Activated naive CD4-positive, alpha-beta T cell treated with Interleukin-2 at 50 U/mL for 16 hours (primary cell): ENCODE results near the gene TK2.

Source experiments
- DNase-seq: peaks from one replicate; pipeline ENCODE4 v3.0.0-alpha.2; 2020

TK2 gene

DNA sequence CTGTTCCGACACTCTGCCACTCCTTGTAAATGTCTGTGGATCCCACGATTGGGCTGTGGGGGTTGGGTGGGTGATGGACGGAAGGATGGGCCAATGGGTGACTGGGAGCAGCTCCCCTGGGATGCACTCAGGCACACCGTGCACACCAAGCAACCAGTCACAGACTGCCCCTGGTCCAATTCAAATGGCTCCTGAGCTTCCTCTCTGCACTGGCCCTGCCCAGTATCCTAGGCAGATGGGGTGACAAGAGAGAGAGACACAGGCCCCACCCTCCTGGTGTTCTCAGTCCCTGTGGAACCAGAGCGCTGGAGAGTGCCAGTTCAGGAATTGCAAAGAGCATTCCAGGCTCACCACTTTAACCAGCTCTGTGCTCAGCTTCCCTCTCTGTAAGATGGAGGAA lies 90.0 kb downstream of the TK2 start:
- DNase-seq: no peak

DNA sequence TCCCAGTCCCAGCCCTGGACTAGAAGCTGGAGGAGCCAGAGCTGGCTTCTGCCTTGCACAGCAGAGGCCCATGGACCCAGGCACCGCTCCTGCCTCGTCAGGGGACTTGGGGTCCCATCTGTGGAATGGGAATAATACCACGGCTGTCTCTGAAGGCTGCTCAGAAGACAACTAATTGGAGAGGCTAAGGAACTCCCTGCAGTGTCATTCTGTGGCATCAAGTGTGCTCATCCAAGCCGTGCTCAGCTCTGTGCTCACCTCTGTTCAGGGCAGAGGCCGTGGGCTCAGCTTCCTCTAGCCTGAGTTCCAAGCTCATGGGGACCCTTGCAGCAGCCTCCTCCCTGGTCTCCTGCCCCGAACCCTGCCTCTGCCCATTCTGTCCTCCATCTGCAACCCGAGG lies 91.1 kb downstream of the TK2 start:
- no peak for DNase-seq

DNA sequence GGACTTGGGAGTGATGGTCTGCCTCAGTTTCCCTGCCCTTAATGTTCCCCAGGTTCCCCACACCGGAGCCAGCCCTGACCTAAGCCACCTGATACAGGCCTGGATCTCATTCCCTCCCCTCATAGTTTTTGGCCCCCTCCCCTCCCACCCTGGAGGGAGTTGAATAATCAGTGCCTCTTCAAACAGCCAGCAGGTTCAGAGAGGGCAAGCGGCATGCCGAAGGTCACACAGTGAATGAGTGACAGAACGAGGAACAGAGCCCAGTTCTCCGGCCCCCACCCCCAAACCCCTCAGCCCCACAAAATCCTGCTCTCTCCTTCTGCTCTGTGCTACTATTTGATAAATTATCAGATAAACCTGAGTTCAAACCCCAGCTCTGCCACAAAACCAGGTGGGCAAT lies 91.6 kb downstream of the TK2 start:
- DNase-seq: no peak
